GM18511 (cell line): ENCODE results near the gene BICDL2.

ENCODE experiments used
- ATAC-seq: cut with Tn5 transposase; IDR thresholded peaks from one replicate; pipeline ENCODE4 v1.9.1; 2021; ENCODE audit warnings: mild to moderate bottlenecking, moderate library complexity; ENCODE audit not compliant: unreplicated experiment

Gene BICDL2

DNA sequence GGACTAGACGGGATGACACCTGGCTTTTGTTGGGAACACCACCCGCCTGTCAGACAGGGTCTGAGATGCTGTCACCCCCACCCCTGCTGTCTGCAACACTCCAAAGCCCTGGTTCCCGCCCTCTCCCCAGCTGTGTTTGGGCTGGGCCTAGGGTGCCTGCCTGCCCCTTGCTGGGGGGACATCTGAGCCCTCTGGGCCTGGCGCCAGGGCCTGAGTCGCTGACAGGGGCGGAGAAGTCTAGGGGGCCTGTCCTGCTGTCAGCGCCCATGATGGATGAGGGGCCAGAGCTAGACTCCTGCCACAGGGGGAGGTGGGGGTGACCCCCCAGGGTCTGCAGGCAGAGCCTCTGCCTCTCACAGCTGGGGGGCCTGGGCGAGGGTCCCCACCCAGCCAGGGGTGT, 48.9 kb downstream of the BICDL2 start:
- ATAC-seq = no peak

DNA sequence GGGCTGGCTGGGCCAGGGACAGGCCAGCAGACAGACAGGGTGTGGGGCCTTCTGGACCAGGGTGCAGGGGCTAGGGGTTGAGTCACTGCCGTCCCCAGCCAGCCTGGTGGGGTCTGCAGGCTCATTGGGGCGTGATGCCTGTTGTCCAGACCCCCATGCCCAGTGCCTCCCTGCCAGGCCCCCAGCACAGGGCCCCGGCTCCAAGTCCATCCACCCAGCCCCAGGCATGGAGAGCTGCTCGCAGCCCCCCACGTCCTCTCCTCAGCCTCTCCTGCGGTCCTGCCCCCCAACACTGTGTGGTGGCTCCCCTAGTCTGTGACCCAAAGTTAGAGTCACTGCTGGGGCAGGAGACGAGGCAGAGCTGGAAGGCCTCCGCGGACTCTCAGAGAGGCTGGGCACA, 49.5 kb downstream of the BICDL2 start:
- ATAC-seq = no peak

DNA sequence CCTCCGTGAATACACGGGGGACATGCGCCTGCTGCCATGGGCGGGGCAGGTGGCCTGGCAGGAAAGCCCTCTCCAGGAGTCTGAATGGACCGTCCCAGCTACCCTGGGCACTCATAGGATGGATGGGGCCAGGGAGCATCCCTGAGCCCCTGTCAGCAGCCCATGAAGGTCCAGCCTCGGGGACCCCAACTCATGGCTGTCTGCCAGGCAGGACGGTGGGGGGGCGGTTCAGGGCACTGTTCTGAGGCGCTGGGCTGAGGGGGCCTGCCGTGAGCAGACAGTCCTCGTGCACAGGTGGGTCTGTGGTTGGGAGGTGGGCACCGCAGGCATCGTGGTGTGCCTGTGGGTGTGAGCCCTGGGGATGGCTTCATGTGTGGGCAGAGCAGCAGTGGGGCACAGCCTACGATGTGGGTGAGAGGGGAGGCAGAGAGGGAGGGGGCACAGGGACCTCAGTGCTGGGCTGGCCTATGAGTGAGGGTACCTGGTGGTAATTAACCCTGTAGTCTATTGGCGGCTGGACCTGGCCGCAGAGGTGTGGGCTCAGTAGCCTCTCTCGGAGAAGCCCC, 50.0 kb downstream of the BICDL2 start:
- ATAC-seq = no peak

DNA sequence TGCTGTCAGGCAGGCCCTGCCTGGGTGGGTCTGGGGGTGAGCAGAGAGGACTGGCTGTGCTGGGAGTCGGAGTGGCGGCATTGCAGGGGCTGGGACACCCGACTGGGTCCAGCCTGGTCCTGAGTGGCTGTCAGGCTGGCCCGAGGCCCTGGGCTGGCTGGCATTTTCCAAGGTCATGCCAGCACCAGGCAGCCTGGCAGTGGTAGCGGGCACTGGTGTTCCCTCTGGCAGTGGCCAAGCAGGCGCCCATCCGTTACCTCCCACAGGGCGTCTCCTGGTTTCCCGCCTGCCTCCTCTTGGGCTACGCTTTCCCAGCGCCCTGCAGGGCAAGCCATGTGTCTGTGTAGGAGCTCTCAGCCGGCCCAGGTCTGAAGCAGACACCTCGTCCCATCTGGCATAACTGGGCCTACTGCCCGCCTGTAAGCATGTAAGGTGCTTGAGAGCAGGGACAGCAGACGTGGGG, 50.8 kb downstream of the BICDL2 start:
- no peak for ATAC-seq

DNA sequence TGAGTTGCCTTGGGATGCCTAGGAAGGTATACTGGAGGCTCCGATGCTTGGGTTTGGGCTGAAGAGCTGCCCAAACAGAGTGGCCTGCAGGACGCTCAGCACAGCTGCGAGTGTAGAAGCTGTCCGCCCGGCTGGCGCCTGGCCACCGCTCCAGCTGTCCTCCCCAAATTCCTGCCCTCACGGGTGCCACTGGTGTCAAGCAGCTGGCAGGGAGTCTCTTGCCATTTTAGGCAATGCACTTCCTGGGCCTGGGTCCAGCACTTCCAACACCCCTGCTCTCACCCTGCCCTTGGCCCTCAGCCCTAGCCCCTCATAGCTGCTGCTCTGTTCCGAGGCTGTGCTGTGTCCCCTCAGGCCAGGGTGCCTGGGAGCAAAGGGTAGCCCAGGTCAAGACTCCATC, 51.3 kb downstream of the BICDL2 start:
- ATAC-seq = no peak

DNA sequence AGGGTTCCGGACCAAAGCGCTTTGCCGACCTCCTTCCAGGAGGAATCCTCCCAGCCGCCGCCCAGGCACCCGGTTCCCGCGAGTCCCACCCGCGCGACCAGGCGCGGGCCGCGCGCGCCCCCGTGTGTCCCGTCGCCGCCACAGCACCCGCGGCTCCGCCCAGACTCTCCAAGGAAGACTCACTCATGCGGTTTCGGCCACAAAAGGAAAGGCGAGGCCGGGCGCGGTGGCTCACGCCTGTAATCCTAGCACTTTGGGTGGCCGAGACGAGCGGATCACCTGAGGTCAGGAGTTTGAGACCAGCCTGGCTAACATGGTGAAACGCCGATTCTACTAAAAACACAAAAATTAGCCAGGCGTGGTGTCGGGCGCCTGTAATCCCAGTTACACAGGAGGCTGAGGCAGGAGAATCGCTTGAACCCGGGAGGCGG, 53.0 kb downstream of the BICDL2 start:
- ATAC-seq = no peak

DNA sequence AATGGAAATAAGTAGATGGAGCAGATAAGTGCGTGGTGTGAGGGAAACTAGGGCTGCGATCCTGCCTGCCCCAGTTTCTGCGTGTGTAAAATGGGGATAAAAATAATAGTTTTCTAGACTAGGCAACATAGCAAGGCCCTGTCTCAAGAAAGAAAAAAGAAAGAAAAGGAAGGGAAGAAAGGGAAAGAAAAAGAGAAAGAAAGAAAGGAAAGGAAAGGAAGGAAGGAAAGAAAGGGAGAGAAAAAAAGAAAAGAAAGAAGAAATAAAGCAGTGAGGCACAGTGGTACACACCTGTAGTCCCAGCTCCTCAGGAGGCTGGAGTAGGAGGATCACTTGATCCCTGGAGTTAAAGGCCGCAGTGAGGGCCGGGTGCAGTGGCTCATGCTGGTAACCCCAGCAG, 54.3 kb downstream of the BICDL2 start:
- no peak for ATAC-seq

DNA sequence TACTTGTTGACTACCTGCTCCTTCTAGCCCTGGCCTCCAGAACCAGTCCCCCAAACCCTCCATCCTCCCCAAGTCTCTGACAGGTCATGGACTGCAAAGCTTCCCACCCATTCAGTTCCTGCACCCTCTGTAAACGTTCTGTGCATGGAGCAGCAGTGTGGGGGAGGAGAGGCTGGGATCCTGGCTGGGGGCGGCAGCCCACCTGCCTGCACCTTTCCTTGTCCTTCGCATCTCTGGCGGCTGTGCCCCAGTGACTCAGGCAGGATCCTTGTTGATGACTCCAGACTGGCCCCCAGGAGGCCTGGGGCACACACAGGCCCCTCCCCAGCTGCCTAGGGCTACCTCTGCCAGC, 54.9 kb downstream of the BICDL2 start:
- ATAC-seq = no peak

DNA sequence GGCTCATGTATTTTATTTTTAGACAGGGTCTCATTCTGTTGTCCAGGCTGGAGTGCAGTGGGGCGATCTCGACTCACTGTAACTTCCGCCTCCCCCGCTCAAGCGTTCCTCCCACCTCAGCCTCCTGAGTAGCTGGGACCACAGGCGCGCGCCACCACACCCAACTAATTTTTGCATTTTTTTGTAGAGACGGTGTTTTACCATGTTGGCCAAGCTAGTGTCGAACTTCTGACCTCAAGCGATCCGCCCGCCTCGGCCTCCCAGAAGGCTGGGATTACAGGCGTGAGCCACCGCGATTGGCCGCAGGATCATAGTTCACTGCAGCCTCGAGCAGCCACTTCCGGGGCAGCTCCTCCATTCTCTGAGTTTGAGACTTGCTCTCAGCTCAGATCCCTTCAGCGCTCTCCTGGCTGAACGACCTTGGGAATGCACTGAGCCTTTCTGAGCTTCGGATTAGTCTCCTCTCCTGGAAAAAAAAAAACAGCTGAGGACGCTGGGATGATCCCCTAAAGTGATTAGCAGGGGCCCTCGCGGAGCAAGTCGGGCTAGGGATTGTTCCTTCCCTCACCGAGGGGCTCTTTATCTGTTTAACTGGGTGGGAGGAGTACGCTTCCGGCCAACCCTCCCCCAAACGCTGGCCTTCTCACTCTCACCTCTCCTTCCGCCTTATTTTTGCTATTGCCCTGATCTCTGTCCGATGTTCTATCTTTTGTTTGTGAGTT, 55.4 kb downstream of the BICDL2 start:
- no peak for ATAC-seq

DNA sequence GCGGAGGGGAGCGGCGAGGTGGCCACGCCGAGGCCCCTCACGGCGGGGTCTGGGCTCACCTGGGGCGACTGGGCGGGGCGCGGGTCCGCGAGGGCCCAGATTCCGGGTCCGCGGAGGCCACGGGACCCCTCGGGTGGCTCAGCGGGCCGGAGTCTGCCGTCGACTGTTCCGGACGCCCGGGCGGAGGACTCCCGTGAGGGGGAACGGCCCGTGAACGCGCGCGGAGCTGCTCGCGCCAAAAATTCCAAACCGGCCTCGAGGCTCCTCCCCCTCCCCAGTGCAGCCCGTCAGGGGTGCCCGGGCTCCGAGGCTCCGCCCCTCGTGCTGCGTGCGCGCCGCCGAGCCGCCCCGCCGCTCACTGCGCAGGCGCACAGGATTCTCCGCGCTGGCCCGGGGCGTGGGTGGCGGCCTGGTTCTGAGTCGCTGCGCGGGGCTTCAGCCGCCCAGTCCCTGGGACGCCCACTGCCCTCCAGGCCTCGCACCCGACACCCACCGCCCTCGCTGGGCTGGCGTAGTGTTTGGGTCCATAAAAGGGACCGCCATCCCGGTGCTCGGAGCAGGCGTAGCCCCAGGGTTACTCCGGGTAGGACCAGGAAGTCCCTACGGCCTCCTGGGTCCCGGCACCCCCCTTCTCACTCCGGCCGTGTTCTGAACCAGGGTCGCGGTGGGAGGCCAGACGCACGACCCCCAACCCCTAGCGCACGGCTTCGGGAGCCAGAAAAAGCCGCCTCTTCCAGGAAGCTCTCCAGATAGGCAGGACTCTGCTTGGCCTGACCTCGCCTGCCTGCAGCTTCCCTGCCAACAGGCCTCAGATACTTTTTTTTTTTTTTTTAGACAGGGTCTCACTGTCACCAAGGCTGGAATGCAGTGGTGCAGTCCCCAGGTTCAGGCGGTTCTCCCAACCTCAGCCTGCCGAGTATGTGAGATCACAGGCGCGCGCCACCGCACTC, 56.2 kb downstream of the BICDL2 start, which contains the start of gene PKMYT1:
Gene PKMYT1 (minus strand): TSS at position 220 of the 950 bp plus-strand sequence. CDS start 789 bp downstream, outside the sequence.
- ATAC-seq = no peak

DNA sequence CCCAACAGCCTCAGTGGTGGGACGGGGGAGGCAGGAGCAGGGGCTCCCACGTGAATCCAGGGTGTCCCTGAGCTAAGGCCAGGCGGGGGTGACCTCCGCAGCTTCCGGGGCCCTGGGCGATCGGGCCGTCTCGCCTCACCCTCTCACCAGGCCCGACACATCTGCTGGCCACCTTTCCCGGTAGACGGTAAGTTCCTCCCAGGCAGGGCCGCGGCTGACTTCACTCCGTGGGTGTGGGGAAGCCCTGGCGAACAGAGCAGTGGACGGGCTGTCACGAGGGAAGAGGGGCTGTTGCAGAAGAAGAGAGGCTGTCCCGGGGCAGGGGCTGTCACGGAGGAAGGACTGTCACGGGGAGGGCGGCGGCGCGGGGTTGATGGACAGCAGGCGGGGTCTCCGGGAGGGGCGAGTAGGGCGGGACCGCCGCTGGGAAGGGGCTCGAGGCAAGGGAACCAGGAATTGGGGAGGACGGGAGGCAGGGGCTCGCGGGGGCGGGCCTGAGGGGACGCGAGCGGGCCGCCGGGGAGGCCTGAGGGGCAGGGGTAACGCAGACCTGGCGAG, 57.0 kb downstream of the BICDL2 start:
- no peak for ATAC-seq
